T-cell (primary cell): ENCODE results near the gene ARHGAP4. TPM values are rescaled to one million over a fixed set of nuclear protein-coding genes. Genes with fewer than 3 reads are reported as not detected.

Source experiments
- ATAC-seq, 4 experiments: fragments of 200-7000 bp in 3 of 4; fragments of 150-1000 bp in 1 of 4; cut with Tn5 transposase; replicated peaks in 1 of 4; 1 replicate in 3 of 4; 2 replicates in 1 of 4; pipeline ENCODE4 v1.10.0; 2021; ENCODE audit warnings: moderate library complexity in 3 of 4, mild to moderate bottlenecking in 2 of 4, moderate number of reproducible peaks in 1 of 4
- CTCF ChIA-PET, 2 donors: fragments of 300-600 bp; sonication (Branson Sonifier 250); formaldehyde crosslinking; loops; one replicate each; lab custom pipeline; 2022; ENCODE audit warnings: antibody characterized with exemption in 2 of 2; lab: Charles Lee
- POLR2A ChIA-PET, 2 donors: fragments of 300-600 bp; sonication (Branson Sonifier 250); formaldehyde crosslinking; loops; one replicate each; lab custom pipeline; 2022; ENCODE audit warnings: antibody characterized with exemption in 2 of 2; lab: Charles Lee
- DNase-seq, 35 experiments: peaks; one replicate each; pipeline versions ENCODE4 v3.0.0 to v3.0.0-alpha.2; 2013 to 2023
- H3K27ac ChIP-seq: one replicate; pipeline ENCODE4 v1.5.1; 2013; ENCODE audit warnings: low read length
- H3K27me3 ChIP-seq, 2 experiments: replicated peaks in 1 of 2; 1 replicate in 1 of 2; 2 replicates in 1 of 2; pipeline versions ENCODE4 v1.6.1 to v1.7.0; 2013; ENCODE audit warnings: low read length in 1 of 2, mixed read lengths in 1 of 2; ENCODE audit not compliant: control insufficient read depth in 2 of 2, insufficient read depth in 2 of 2; ENCODE audit errors: extremely low read depth in 1 of 2
- H3K36me3 ChIP-seq, 2 donors: 1 replicate in 1 of 2; 2 replicates in 1 of 2; pipeline versions ENCODE4 v1.6.1 to v1.7.0; 2013; ENCODE audit warnings: low read length in 1 of 2; ENCODE audit not compliant: control insufficient read depth in 2 of 2, insufficient read depth in 1 of 2; ENCODE audit errors: extremely low read depth in 1 of 2
- H3K4me1 ChIP-seq, 2 experiments: 1 replicate in 1 of 2; 2 replicates in 1 of 2; pipeline versions ENCODE4 v1.6.1 to v1.7.0; 2013; ENCODE audit warnings: low read length in 2 of 2, mixed read lengths in 1 of 2; ENCODE audit not compliant: insufficient read depth in 2 of 2, control insufficient read depth in 1 of 2; ENCODE audit errors: extremely low read depth in 1 of 2
- H3K4me3 ChIP-seq, 2 donors: 1 replicate in 1 of 2; 2 replicates in 1 of 2; pipeline versions ENCODE4 v1.5.1 to v1.7.0; 2013; ENCODE audit warnings: mild to moderate bottlenecking in 2 of 2, low read length in 1 of 2, moderate library complexity in 1 of 2; ENCODE audit not compliant: control insufficient read depth in 1 of 2; ENCODE audit errors: extremely low read depth in 1 of 2
- H3K9me3 ChIP-seq: 2 replicates; pipeline ENCODE4 v1.7.0; 2013
- H3K27ac Mint-ChIP-seq, 2 donors: one replicate each; pipeline ENCODE4 v1.8.0; 2020 to 2021; ENCODE audit warnings: mild to moderate bottlenecking in 2 of 2, mixed read lengths in 2 of 2
- H3K27me3 Mint-ChIP-seq, 2 donors: one replicate each; pipeline ENCODE4 v1.8.0; 2021 to 2022; ENCODE audit warnings: mixed read lengths in 2 of 2
- H3K36me3 Mint-ChIP-seq: one replicate; pipeline ENCODE4 v1.8.0; 2021; ENCODE audit warnings: mixed read lengths
- H3K4me1 Mint-ChIP-seq, 3 donors: one replicate each; pipeline ENCODE4 v1.8.0; 2020 to 2022; ENCODE audit warnings: mixed read lengths in 3 of 3, mild to moderate bottlenecking in 1 of 3
- H3K4me3 Mint-ChIP-seq, 3 donors: one replicate each; pipeline ENCODE4 v1.8.0; 2020 to 2022; ENCODE audit warnings: mild to moderate bottlenecking in 3 of 3, mixed read lengths in 3 of 3, moderate library complexity in 3 of 3
- H3K9me3 Mint-ChIP-seq, 3 donors: one replicate each; pipeline ENCODE4 v1.8.0; 2020 to 2022; ENCODE audit warnings: mixed read lengths in 3 of 3
- WGBS: methylation state at CpG from one replicate; pipeline ENCODE4 v1.1.5; 2013; ENCODE audit warnings: missing lambda C conversion rate; ENCODE audit not compliant: insufficient coverage; 5-methylcytosine and 5-hydroxymethylcytosine counted together
- total RNA-seq, 35 experiments: library from RNA in 6 of 35; stranded (reverse) in 6 of 35; fragments of 120-200 nt in 1 of 35; gene quantifications; one replicate each; pipeline versions ENCODE4 v1.2.1 to v1.2.4 and lab custom pipeline; 2013 to 2026

Gene ARHGAP4
- total RNA-seq, 5 donors from 2014 or later (not counting 1 experiment from before 2014, with no cell fraction given) = 420 to 485 (median 468) TPM

DNA sequence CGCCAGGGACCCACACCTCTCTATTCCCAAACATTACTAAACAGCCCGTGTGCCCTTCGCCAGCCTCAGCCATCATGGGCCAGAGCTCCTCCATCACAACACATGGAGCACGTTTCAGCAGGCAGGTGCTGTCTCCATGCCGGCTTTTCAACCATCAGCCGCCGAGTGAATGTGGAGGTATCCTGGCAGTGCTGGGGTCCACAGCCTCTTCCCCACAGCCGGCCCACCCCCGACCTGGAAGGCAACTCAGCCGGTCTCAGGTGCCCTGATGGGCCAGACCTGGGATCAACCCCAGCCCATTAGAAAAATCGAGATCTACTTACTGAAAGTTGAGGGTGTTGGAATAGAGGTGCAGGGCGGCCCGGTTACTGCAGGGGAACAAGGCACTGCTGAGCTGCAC, 5.7 kb upstream of the ARHGAP4 start:
- WGBS = no CpG with 5 or more reads among the region's 13 CpGs
- no peak overlapping the region for H3K4me3 Mint-ChIP-seq

DNA sequence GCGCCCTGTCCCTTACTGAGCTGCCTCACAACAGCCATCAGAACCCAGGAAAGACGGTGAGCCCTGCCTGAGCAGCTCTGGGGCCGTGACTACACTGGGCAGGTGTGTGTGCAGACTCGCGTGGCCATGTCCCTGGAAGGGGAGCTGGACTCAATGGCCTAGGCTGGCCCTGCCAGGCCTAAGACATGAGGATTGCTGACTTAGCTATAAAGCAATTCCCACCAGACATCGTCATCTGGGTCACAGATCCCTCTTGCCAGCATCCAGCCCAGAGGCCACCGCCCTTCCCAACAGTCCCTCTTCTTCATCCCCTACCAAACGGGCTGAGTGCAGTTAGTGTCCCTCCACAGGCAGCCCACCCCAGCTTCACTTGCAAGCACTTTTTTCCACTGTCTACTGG, 5.1 kb upstream of the ARHGAP4 start:
- ChIA-PET POLR2A (no interaction called here), CTCF (no interaction called here)
- H3K27ac ChIP-seq = no peak overlapping the region
- H3K27ac Mint-ChIP-seq = peak overlapping the region in 1 of 2 donors; percentile 76
- H3K27me3 ChIP-seq = no peaks in the 10 kb centered on the region
- peaks cover 33 to 43% (median 39%) of the 10 kb centered on the region in 3 donors for H3K4me1 Mint-ChIP-seq
- peaks cover 6% of the 10 kb centered on the region for H3K36me3 Mint-ChIP-seq
- H3K9me3 Mint-ChIP-seq = no peaks in the 10 kb centered on the region
- no peak for ATAC-seq
- peaks cover 0 to 6% of the 10 kb centered on the region in 2 donors for H3K27me3 Mint-ChIP-seq
- H3K36me3 ChIP-seq = peaks cover 0 to 17% of the 10 kb centered on the region in 2 donors
- H3K4me3 ChIP-seq = no peak overlapping the region
- H3K4me1 ChIP-seq = peaks cover 3 to 49% of the 10 kb centered on the region in 2 experiments
- no peak for DNase-seq
- WGBS = 94% methylated on average over 3 of the region's 8 CpGs
- H3K9me3 ChIP-seq = no peaks in the 10 kb centered on the region
- H3K4me3 Mint-ChIP-seq = peak overlapping the region in 1 of 3 donors; percentile 14

More for the DNA sequence above, 5.7 kb upstream of the ARHGAP4 start:
- ATAC-seq = no peak
- CTCF ChIA-PET = no interaction called here
- Mint-ChIP-seq H3K36me3 (peaks cover 6% of the 10 kb centered on the region), H3K27ac (peak overlapping the region; percentile 25 to 76), H3K9me3 (no peaks in the 10 kb centered on the region), H3K27me3 (peaks cover 0 to 9% of the 10 kb centered on the region in 2 donors), H3K4me1 (peaks cover 35 to 41% (median 35%) of the 10 kb centered on the region in 3 donors)
- H3K36me3 ChIP-seq = peaks cover 0 to 17% of the 10 kb centered on the region in 2 donors
- DNase-seq = no peak
- peaks cover 3 to 46% of the 10 kb centered on the region in 2 experiments for H3K4me1 ChIP-seq
- no peaks in the 10 kb centered on the region for H3K9me3 ChIP-seq
- POLR2A ChIA-PET = no interaction called here
- H3K27me3 ChIP-seq = no peaks in the 10 kb centered on the region
- no peak overlapping the region for H3K4me3 ChIP-seq
- no peak overlapping the region for H3K27ac ChIP-seq

DNA sequence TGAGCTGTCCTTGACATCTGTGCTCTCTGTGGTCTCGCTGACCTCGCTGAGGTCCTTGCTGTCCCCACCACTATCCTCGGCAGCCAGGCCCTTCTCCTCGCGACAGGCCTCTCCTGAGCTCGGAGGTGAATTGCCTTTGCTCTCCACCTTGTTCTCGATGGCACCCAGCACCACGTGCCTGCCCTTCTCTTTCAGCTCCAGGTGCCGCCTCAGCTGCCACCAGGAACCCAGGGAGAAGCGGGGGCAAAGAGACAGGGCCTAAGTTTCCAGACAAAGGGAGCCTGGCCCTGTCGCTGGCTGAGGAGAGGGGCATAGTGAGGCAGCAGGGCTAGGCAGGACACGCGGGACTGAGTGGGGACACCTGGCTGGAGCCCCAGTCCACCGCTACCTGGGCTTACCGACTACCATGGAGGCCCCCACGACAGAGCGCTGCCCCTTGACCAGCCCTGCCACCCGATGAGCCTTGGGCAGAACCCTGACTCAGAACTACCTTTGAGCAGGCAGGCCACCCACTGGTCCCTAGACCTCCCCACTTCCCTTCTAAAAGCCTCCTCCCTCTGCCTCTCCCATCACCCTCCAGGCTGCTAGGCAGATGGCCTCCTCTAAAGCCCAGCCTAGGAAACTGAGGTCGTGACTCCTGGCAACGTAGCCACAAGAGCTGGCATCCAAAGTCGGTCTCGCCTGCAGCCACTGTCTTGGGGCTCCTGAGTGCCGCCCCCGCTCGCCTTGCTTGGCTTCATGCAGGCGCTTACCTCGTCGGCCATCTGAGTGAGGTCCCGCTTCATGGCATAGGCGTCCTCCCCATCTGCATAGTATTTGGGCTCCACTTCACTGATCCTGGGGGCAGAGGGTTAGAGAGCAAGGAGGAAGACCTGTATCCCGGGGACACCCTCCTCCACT, 4.2 kb upstream of the ARHGAP4 start:
- ATAC-seq (no peak), DNase-seq (no peak)
- Histone ChIP-seq H3K27me3 (no peaks in the 10 kb centered on the region), H3K36me3 (peaks cover 0 to 17% of the 10 kb centered on the region in 2 donors), H3K9me3 (no peaks in the 10 kb centered on the region), H3K4me3 (no peak overlapping the region), H3K27ac (peak overlapping the region; percentile 41), H3K4me1 (peaks cover 3 to 48% of the 10 kb centered on the region in 2 experiments)
- H3K4me3 Mint-ChIP-seq = peak overlapping the region in 1 of 3 donors; percentile 10
- H3K27ac Mint-ChIP-seq = peak overlapping the region; percentile 28 to 55
- H3K27me3 Mint-ChIP-seq = peaks cover 0 to 3% of the 10 kb centered on the region in 2 donors
- ChIA-PET CTCF (no interaction called here), POLR2A (interaction anchor here in 1 of 2 donors (0.6 kb wide), 1 partner anchor 206 kb away, joined by 5 read pairs; the partner anchor contains the start of gene BCAP31)
- peaks cover 33 to 45% (median 39%) of the 10 kb centered on the region in 3 donors for H3K4me1 Mint-ChIP-seq
- no peaks in the 10 kb centered on the region for H3K9me3 Mint-ChIP-seq
- WGBS = 87% methylated on average over 12 of the region's 31 CpGs
- peaks cover 6% of the 10 kb centered on the region for H3K36me3 Mint-ChIP-seq

DNA sequence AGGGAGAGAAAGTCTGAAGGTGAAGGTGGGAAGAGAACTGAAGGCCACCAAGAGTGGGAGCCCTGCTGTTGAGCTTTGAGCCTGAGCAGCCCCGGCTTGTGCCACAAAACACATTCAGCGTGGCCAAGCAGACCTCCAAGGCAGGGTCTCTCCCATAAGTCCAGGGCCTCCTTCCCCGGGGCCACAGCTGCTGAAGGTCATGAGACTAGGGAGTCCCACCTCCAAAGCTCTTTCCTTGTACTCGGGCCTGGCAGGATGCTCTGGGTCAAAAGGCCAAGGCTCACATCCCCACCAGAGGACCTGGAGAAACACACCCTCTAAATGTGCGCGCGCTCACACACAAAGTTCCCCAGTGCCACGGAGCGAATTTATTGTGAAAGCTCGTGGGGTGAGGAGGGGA, 3.5 kb upstream of the ARHGAP4 start:
- H3K27me3 ChIP-seq = no peaks in the 10 kb centered on the region
- Mint-ChIP-seq H3K9me3 (no peaks in the 10 kb centered on the region), H3K27ac (peak overlapping the region; percentile 81 to 82), H3K4me1 (peaks cover 36 to 51% (median 45%) of the 10 kb centered on the region in 3 donors), H3K27me3 (peaks cover 0 to 3% of the 10 kb centered on the region in 2 donors), H3K36me3 (peaks cover 6% of the 10 kb centered on the region), H3K4me3 (peak overlapping the region in 2 of 3 donors; percentile 46 to 95)
- H3K9me3 ChIP-seq = no peaks in the 10 kb centered on the region
- ChIA-PET CTCF (interaction anchor here in 1 of 2 donors (0.6 kb wide), 1 partner anchor 83 kb away, joined by 3 read pairs; no protein-coding TSS in a partner anchor), POLR2A (no interaction called here)
- DNase-seq (no peak), ATAC-seq (no peak)
- H3K27ac ChIP-seq = peak overlapping the region; percentile 41
- H3K4me1 ChIP-seq = peaks cover 3 to 52% of the 10 kb centered on the region in 2 experiments
- H3K36me3 ChIP-seq = peaks cover 0 to 17% of the 10 kb centered on the region in 2 donors
- H3K4me3 ChIP-seq = no peak overlapping the region
- 80% methylated on average over 2 of the region's 10 CpGs for WGBS

DNA sequence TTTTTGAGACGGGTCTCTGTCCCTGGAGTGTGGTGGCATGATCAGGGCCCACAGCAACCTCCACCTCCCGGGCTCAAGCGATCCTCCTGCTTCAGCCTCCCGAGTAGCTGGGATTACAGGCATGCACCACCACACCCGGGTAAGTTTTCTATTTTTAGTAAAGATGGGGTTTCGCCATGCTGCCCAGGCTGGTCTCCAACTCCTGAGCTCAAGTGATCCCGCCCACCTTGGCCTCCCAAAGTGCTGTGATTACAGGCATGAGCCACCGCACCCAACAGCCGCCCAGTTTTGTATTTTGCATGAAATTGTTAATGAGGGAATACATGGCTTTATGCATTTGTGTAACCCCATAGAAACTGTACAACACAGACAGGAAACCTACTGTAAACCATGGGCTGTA, 2.8 kb upstream of the ARHGAP4 start:
- Mint-ChIP-seq H3K9me3 (no peaks in the 10 kb centered on the region), H3K27ac (peak overlapping the region; percentile 81 to 82), H3K27me3 (peaks cover 0 to 3% of the 10 kb centered on the region in 2 donors), H3K4me1 (peaks cover 38 to 53% (median 47%) of the 10 kb centered on the region in 3 donors), H3K36me3 (peaks cover 6% of the 10 kb centered on the region), H3K4me3 (peak overlapping the region; percentile 46 to 95 (median 53))
- DNase-seq (no peak), ATAC-seq (no peak)
- peaks cover 0 to 17% of the 10 kb centered on the region in 2 donors for H3K36me3 ChIP-seq
- H3K4me1 ChIP-seq = peaks cover 3 to 54% of the 10 kb centered on the region in 2 experiments
- H3K27ac ChIP-seq = peak overlapping the region; percentile 41
- peak overlapping the region; percentile 17 to 45 for H3K4me3 ChIP-seq
- WGBS = no CpG with 5 or more reads among the region's 9 CpGs
- H3K9me3 ChIP-seq = no peaks in the 10 kb centered on the region
- H3K27me3 ChIP-seq = no peaks in the 10 kb centered on the region
- CTCF ChIA-PET = interaction anchor here (0.6 to 1.3 kb wide), 10 partner anchors 16 to 195 kb away, joined by 3 to 6 read pairs (median 4); partner anchors contain the start of genes IDH3G (in 1 of the 2), RENBP (in 1 of the 2) and SSR4 (in 1 of the 2)
- POLR2A ChIA-PET = interaction anchor here in 1 of 2 donors (0.6 kb wide), 1 partner anchor 41 kb away, joined by 4 read pairs; no protein-coding TSS in a partner anchor
